Measurements from ENCODE around the gene HOOK1.
"Not testable (repeated sequence)": the region's sequence is repeated elsewhere in the genome, so short reads cannot be mapped to it uniquely, and the experiment has no call there.

Gene HOOK1

GRCh38 chr1:59827055-59827643 lies 12.4 kb downstream of the HOOK1 start:
- no peak for DNase-seq

- DNase-seq = no peak
Measured at GRCh38 chr1:59828160-59828559, 13.4 kb downstream of the HOOK1 start.

GRCh38 chr1:59831529-59831928 lies 16.8 kb downstream of the HOOK1 start:
- no peak for DNase-seq

- no peak for DNase-seq
Measured at GRCh38 chr1:59833022-59833421, 18.3 kb downstream of the HOOK1 start.

GRCh38 chr1:59833991-59834390 lies 19.2 kb downstream of the HOOK1 start:
- DNase-seq = no peak

- DNase-seq = not testable (repeated sequence)
Measured at GRCh38 chr1:59837857-59838256, 23.1 kb downstream of the HOOK1 start.

GRCh38 chr1:59845091-59845490 lies 30.3 kb downstream of the HOOK1 start:
- DNase-seq = no peak

GRCh38 chr1:59846209-59846894 lies 31.6 kb downstream of the HOOK1 start:
- no peak for DNase-seq

- no peak for DNase-seq
Measured at GRCh38 chr1:59846895-59847282, 32.1 kb downstream of the HOOK1 start.

GRCh38 chr1:59852117-59852516 lies 37.4 kb downstream of the HOOK1 start:
- no peak for DNase-seq

- DNase-seq = not testable (repeated sequence)
Measured at GRCh38 chr1:59855297-59855696, 40.5 kb downstream of the HOOK1 start.

- DNase-seq = no peak
Measured at GRCh38 chr1:59856725-59857338, 42.1 kb downstream of the HOOK1 start.

GRCh38 chr1:59857679-59858354 lies 43.1 kb downstream of the HOOK1 start:
- no peak for DNase-seq

GRCh38 chr1:59866462-59866861 lies 51.7 kb downstream of the HOOK1 start:
- DNase-seq = no peak

GRCh38 chr1:59871746-59872145 lies 57.0 kb downstream of the HOOK1 start:
- no peak for DNase-seq

GRCh38 chr1:59877108-59877682 lies 62.4 kb downstream of the HOOK1 start:
- DNase-seq = no peak

GRCh38 chr1:59878370-59878769 lies 63.6 kb downstream of the HOOK1 start:
- no peak for DNase-seq

- peak; percentile 36 for DNase-seq
Measured at GRCh38 chr1:59879574-59879973, 64.8 kb downstream of the HOOK1 start.

- DNase-seq = no peak
Measured at GRCh38 chr1:59879996-59880505, 65.3 kb downstream of the HOOK1 start.

GRCh38 chr1:59880735-59881134 lies 66.0 kb downstream of the HOOK1 start:
- no peak for DNase-seq

GRCh38 chr1:59885160-59885832 lies 70.5 kb downstream of the HOOK1 start:
- DNase-seq = no peak

All from CD4-positive, alpha-beta T cell treated with Interleukin-21 for 1 hour (primary cell).